Breast epithelium (tissue), 3 donors: ENCODE measurements around the gene TIGD3.

Experiments used
- CTCF ChIP-seq, 3 donors: fragments of 450-650 bp; IDR thresholded peaks; one replicate each; pipeline ENCODE4 v1.5.1; 2016 to 2017; ENCODE audit warnings: antibody characterized with exemption in 3 of 3, mild to moderate bottlenecking in 3 of 3, moderate library complexity in 3 of 3
- POLR2A ChIP-seq: fragments of 450-650 bp; IDR thresholded peaks from one replicate; pipeline ENCODE4 v1.6.1; 2016; ENCODE audit warnings: antibody characterized with exemption, mild to moderate bottlenecking, moderate library complexity

- TF ChIP-seq CTCF (IDR thresholded peaks at IDR 0.05) = no peak
- TF ChIP-seq POLR2A = no peak
These were observed 47.0 kb upstream of the TIGD3 start for GRCh38 chr11:65307298-65308229.
